Testis (tissue), 3 donors: ENCODE measurements around the gene P4HA3. TPM values are rescaled to one million over a fixed set of nuclear protein-coding genes. Genes with fewer than 3 reads are reported as not detected.
"Not testable (repeated sequence)": the region's sequence is repeated elsewhere in the genome, so short reads cannot be mapped to it uniquely, and the experiment has no call there.

Source experiments
- DNase-seq: peaks from one replicate; pipeline ENCODE4 v3.0.0-alpha.2; 2019
- H3K27ac ChIP-seq, 2 donors: fragments of 200-600 bp; sonication (generic); one replicate each; pipeline ENCODE4 v1.5.1; 2019
- H3K27me3 ChIP-seq: fragments of 200-600 bp; sonication (generic); one replicate; pipeline ENCODE4 v1.5.1; 2019
- H3K36me3 ChIP-seq: fragments of 200-600 bp; sonication (generic); one replicate; pipeline ENCODE4 v1.5.1; 2017; ENCODE audit warnings: low read depth; ENCODE audit errors: missing control alignments
- H3K4me1 ChIP-seq: fragments of 200-600 bp; sonication (generic); one replicate; pipeline ENCODE4 v1.5.1; 2019
- H3K4me3 ChIP-seq, 2 donors: fragments of 200-600 bp; sonication (generic); one replicate each; pipeline ENCODE4 v1.5.1; 2017 to 2019
- H3K9me3 ChIP-seq: fragments of 200-600 bp; sonication (generic); one replicate; pipeline ENCODE4 v1.5.1; 2017
- CTCF ChIP-seq, 3 experiments: fragments of 450-650 bp in 2 of 3; fragments of 200-600 bp in 1 of 3; sonication (generic) in 1 of 3; IDR thresholded peaks; one replicate each; pipeline ENCODE4 v1.5.1; 2016 to 2019; ENCODE audit warnings: antibody characterized with exemption in 3 of 3, mild to moderate bottlenecking in 2 of 3, moderate library complexity in 1 of 3
- POLR2A ChIP-seq: fragments of 450-650 bp; IDR thresholded peaks from one replicate; pipeline ENCODE4 v1.6.1; 2017; ENCODE audit warnings: antibody characterized with exemption, mild to moderate bottlenecking, moderate library complexity
- WGBS, 2 donors: methylation state at CpG; one replicate each; pipeline ENCODE4 v1.1.5; 2018; 5-methylcytosine and 5-hydroxymethylcytosine counted together
- intact Hi-C: fragments of 100-400 bp; cut with DNase I; formaldehyde crosslinking; loops from one replicate; pipeline ENCODE4 v1.15.1; 2023; ENCODE audit warnings: low total_unique reads
- polyA plus RNA-seq: library from polyadenylated mRNA; stranded (reverse); fragments of 350-450 nt; fragmentation: Illumina TruSeq; extraction: RNeasy Lipid Tissue Mini Kit (QIAGEN cat#74804); gene quantifications from one replicate; pipeline ENCODE4 v1.2.3, GENCODE V29; 2014; ENCODE audit warnings: low read depth, low replicate concordance; ENCODE audit not compliant: insufficient read depth
- total RNA-seq, 2 donors: library from RNA; depleted of rRNA; stranded (reverse); fragments of >200 nt; gene quantifications; one replicate each; pipeline ENCODE4 v1.2.3, GENCODE V29; 2016

P4HA3 gene
- total and polyA plus RNA-seq, 3 donors from 2014 or later: 4.8 to 8.1 (median 4.9) TPM

GRCh38 chr11:74332291-74332690 is 20.9 kb upstream of the P4HA3 start:
- Histone ChIP-seq H3K36me3 (no peaks in the 10 kb centered on the region), H3K27me3 (no peaks in the 10 kb centered on the region), H3K4me1 (no peaks in the 10 kb centered on the region), H3K9me3 (no peaks in the 10 kb centered on the region), H3K27ac (no peak overlapping the region), H3K4me3 (no peak overlapping the region)
- WGBS, 2 donors: 96% methylated on average over 1 of the region's 1 CpG
- TF ChIP-seq POLR2A (no peak), CTCF (IDR thresholded peaks at IDR 0.05) (no peak)
- no peak for DNase-seq
- intact Hi-C loops: no loop called here

- H3K4me3 ChIP-seq, H3K4me1 ChIP-seq, H3K9me3 ChIP-seq, intact Hi-C loops, H3K27me3 ChIP-seq, H3K36me3 ChIP-seq, H3K27ac ChIP-seq, DNase-seq: not testable (repeated sequence)
- WGBS, 2 donors: 67 to 76% methylated on average over 6 of the region's 6 CpGs
These were observed 19.6 kb upstream of the P4HA3 start for GRCh38 chr11:74331000-74331399.

- Histone ChIP-seq H3K9me3 (no peaks in the 10 kb centered on the region), H3K4me1 (peaks cover 14% of the 10 kb centered on the region)
These were observed 18.8 kb upstream of the P4HA3 start for GRCh38 chr11:74330075-74330858.

GRCh38 chr11:74327076-74327475 is 15.6 kb upstream of the P4HA3 start:
- Histone ChIP-seq H3K4me1 (peaks cover 14% of the 10 kb centered on the region), H3K27me3 (no peaks in the 10 kb centered on the region), H3K9me3 (no peaks in the 10 kb centered on the region), H3K36me3 (no peaks in the 10 kb centered on the region), H3K4me3 (no peak overlapping the region), H3K27ac (no peak overlapping the region)
- WGBS, 2 donors: 46 to 53% methylated on average over 1 of the region's 1 CpG
- no peak for TF ChIP-seq CTCF (IDR thresholded peaks at IDR 0.05)
- TF ChIP-seq POLR2A: no peak
- DNase-seq: no peak
- intact Hi-C loops: no loop called here

More at GRCh38 chr11:74330075-74330858, 18.8 kb upstream of the P4HA3 start:
- H3K27me3 ChIP-seq: no peaks in the 10 kb centered on the region
- no peak for TF ChIP-seq POLR2A
- TF ChIP-seq CTCF (IDR thresholded peaks at IDR 0.05): no peak
- intact Hi-C loops: no loop called here
- no peak overlapping the region for H3K27ac ChIP-seq
- no peak for DNase-seq
- no peak overlapping the region for H3K4me3 ChIP-seq
- no peaks in the 10 kb centered on the region for H3K36me3 ChIP-seq

GRCh38 chr11:74326665-74327064 is 15.2 kb upstream of the P4HA3 start:
- no peaks in the 10 kb centered on the region for H3K9me3 ChIP-seq
- H3K27ac ChIP-seq: no peak overlapping the region
- H3K4me1 ChIP-seq: peaks cover 14% of the 10 kb centered on the region
- no peaks in the 10 kb centered on the region for H3K27me3 ChIP-seq
- intact Hi-C loops: no loop called here
- WGBS, 2 donors: 74% methylated on average over 5 of the region's 5 CpGs
- TF ChIP-seq POLR2A (no peak), CTCF (IDR thresholded peaks at IDR 0.05) (no peak)
- H3K4me3 ChIP-seq: no peak overlapping the region
- DNase-seq: no peak
- H3K36me3 ChIP-seq: no peaks in the 10 kb centered on the region
